Ishikawa (cell line): Measurements from ENCODE around the gene GLMN.

Experiments
- CEBPB ChIP-seq: IDR thresholded peaks from 2 replicates; pipeline ENCODE4 v1.6.1; 2012
- CREB1 ChIP-seq: IDR thresholded peaks from 2 replicates; pipeline ENCODE4 v1.6.1; 2012; ENCODE audit warnings: low read depth
- EGR1 ChIP-seq: IDR thresholded peaks from 2 replicates; pipeline ENCODE4 v1.6.1; 2012
- EP300 ChIP-seq: IDR thresholded peaks from 2 replicates; pipeline ENCODE4 v1.6.1; 2012; ENCODE audit warnings: borderline replicate concordance
- FOXM1 ChIP-seq: IDR thresholded peaks from 2 replicates; pipeline ENCODE4 v1.6.1; 2012; ENCODE audit warnings: low read depth, borderline replicate concordance
- NFIC ChIP-seq: IDR thresholded peaks from 2 replicates; pipeline ENCODE4 v1.6.1; 2012
- RAD21 ChIP-seq: IDR thresholded peaks from 2 replicates; pipeline ENCODE4 v1.6.1; 2012; ENCODE audit warnings: low read depth
- TAF1 ChIP-seq: IDR thresholded peaks from 2 replicates; pipeline ENCODE4 v1.6.1; 2012; ENCODE audit warnings: low read depth, mild to moderate bottlenecking
- TCF12 ChIP-seq: IDR thresholded peaks from 2 replicates; pipeline ENCODE4 v1.6.1; 2012; ENCODE audit warnings: low read depth
- YY1 ChIP-seq: IDR thresholded peaks from 2 replicates; pipeline ENCODE4 v1.6.1; 2012; ENCODE audit warnings: low read depth
- ZBTB7A ChIP-seq: IDR thresholded peaks from 2 replicates; pipeline ENCODE4 v1.6.1; 2012; ENCODE audit warnings: low read depth
- TF ChIP-seq, protein P1 (sequence below): IDR thresholded peaks from 2 replicates; pipeline ENCODE4 v1.6.1; 2012; ENCODE audit warnings: low read depth, mild to moderate bottlenecking
- TF ChIP-seq, protein P2 (sequence below): IDR thresholded peaks from 2 replicates; pipeline ENCODE4 v1.6.1; 2012
- TF ChIP-seq, protein P3 (sequence below): IDR thresholded peaks from 2 replicates; pipeline ENCODE4 v1.6.1; 2012

DNA sequence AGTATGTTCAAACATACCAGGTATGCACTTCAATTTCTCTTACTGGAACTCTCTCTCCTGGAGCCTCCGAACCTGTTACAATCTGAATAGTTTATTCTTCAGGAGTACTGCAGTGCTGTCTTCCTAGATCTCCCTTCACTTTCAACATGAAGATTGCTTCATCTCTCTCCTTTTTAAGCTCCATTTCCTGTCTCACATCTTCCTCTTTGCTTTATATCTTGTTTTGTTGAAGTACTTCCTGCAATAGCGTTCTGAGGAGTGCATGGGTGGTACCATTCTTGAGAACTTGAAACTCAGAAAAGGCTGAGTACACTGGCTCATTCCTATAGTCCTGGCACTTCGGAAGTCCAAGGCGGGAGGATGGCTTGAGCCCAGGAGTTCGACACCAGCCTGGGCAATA, 96.8 kb downstream of the GLMN start:
- TF ChIP-seq EP300 (no peak), NFIC (no peak), CEBPB (no peak), RAD21 (no peak), TAF1 (no peak), TCF12 (no peak), FOXM1 (no peak), EGR1 (no peak), CREB1 (no peak), YY1 (no peak), ZBTB7A (no peak)
- TF ChIP-seq, protein P1, sequence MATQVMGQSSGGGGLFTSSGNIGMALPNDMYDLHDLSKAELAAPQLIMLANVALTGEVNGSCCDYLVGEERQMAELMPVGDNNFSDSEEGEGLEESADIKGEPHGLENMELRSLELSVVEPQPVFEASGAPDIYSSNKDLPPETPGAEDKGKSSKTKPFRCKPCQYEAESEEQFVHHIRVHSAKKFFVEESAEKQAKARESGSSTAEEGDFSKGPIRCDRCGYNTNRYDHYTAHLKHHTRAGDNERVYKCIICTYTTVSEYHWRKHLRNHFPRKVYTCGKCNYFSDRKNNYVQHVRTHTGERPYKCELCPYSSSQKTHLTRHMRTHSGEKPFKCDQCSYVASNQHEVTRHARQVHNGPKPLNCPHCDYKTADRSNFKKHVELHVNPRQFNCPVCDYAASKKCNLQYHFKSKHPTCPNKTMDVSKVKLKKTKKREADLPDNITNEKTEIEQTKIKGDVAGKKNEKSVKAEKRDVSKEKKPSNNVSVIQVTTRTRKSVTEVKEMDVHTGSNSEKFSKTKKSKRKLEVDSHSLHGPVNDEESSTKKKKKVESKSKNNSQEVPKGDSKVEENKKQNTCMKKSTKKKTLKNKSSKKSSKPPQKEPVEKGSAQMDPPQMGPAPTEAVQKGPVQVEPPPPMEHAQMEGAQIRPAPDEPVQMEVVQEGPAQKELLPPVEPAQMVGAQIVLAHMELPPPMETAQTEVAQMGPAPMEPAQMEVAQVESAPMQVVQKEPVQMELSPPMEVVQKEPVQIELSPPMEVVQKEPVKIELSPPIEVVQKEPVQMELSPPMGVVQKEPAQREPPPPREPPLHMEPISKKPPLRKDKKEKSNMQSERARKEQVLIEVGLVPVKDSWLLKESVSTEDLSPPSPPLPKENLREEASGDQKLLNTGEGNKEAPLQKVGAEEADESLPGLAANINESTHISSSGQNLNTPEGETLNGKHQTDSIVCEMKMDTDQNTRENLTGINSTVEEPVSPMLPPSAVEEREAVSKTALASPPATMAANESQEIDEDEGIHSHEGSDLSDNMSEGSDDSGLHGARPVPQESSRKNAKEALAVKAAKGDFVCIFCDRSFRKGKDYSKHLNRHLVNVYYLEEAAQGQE = no peak
- TF ChIP-seq, protein P2, sequence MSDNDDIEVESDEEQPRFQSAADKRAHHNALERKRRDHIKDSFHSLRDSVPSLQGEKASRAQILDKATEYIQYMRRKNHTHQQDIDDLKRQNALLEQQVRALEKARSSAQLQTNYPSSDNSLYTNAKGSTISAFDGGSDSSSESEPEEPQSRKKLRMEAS = no peak
- TF ChIP-seq, protein P3, sequence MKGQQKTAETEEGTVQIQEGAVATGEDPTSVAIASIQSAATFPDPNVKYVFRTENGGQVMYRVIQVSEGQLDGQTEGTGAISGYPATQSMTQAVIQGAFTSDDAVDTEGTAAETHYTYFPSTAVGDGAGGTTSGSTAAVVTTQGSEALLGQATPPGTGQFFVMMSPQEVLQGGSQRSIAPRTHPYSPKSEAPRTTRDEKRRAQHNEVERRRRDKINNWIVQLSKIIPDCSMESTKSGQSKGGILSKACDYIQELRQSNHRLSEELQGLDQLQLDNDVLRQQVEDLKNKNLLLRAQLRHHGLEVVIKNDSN = no peak
